ENCODE results near the gene TFRC. TPM values are rescaled to one million over a fixed set of nuclear protein-coding genes. Genes with fewer than 3 reads are reported as not detected.
"Not testable (repeated sequence)": the region's sequence is repeated elsewhere in the genome, so short reads cannot be mapped to it uniquely, and the experiment has no call there.

Gene TFRC
- polyA plus RNA-seq, 1 experiment = 155 TPM

GRCh38 chr3:196115678-196116083 is 33.8 kb upstream of the TFRC start:
- no peak for TF ChIP-seq CTCF (IDR thresholded peaks at IDR 0.05; ENCODE audit: low read depth, low read length)
- POLR2A ChIA-PET = no interaction called here
- Histone ChIP-seq H3K4me3 (ENCODE audit: low read depth, low read length) (no peak overlapping the region), H3K27ac (ENCODE audit: low read depth, low read length) (no peak overlapping the region), H3K9me3 (ENCODE audit: control insufficient read depth, insufficient read depth, low read length) (no peaks in the 10 kb centered on the region), H3K27me3 (ENCODE audit: control insufficient read depth, insufficient read depth, low read length) (peaks cover 10% of the 10 kb centered on the region)
- DNase-seq (ENCODE audit: low read depth, low spot score) = no peak
- CTCF ChIA-PET = no interaction called here

GRCh38 chr3:196111939-196112386 is 30.1 kb upstream of the TFRC start:
- Histone ChIP-seq H3K27ac (ENCODE audit: low read depth, low read length) (no peak overlapping the region), H3K27me3 (ENCODE audit: control insufficient read depth, insufficient read depth, low read length) (peaks cover 6% of the 10 kb centered on the region), H3K9me3 (ENCODE audit: control insufficient read depth, insufficient read depth, low read length) (no peaks in the 10 kb centered on the region), H3K4me3 (ENCODE audit: low read depth, low read length) (no peak overlapping the region)
- DNase-seq (ENCODE audit: low read depth, low spot score) = no peak
- TF ChIP-seq CTCF (IDR thresholded peaks at IDR 0.05; ENCODE audit: low read depth, low read length) = no peak
- ChIA-PET POLR2A (no interaction called here), CTCF (interaction anchor here (0.7 kb wide), 1 partner anchor 14 kb away, joined by 3 read pairs; no protein-coding TSS in a partner anchor)

GRCh38 chr3:196108075-196108743 is 26.3 kb upstream of the TFRC start:
- H3K27ac ChIP-seq (ENCODE audit: low read depth, low read length) = no peak overlapping the region
- no peak for TF ChIP-seq CTCF (IDR thresholded peaks at IDR 0.05; ENCODE audit: low read depth, low read length)
- H3K4me3 ChIP-seq (ENCODE audit: low read depth, low read length) = no peak overlapping the region
- ChIA-PET CTCF (no interaction called here), POLR2A (no interaction called here)
- DNase-seq (ENCODE audit: low read depth, low spot score) = no peak
- H3K9me3 ChIP-seq (ENCODE audit: control insufficient read depth, insufficient read depth, low read length) = no peaks in the 10 kb centered on the region
- H3K27me3 ChIP-seq (ENCODE audit: control insufficient read depth, insufficient read depth, low read length) = peaks cover 6% of the 10 kb centered on the region

GRCh38 chr3:196104707-196105106 is 22.8 kb upstream of the TFRC start:
- H3K27ac ChIP-seq (ENCODE audit: low read depth, low read length); H3K27me3 ChIP-seq (ENCODE audit: control insufficient read depth, insufficient read depth, low read length); CTCF ChIA-PET; DNase-seq (ENCODE audit: low read depth, low spot score); H3K9me3 ChIP-seq (ENCODE audit: control insufficient read depth, insufficient read depth, low read length); POLR2A ChIA-PET; H3K4me3 ChIP-seq (ENCODE audit: low read depth, low read length): not testable (repeated sequence)

- H3K27ac ChIP-seq (ENCODE audit: low read depth, low read length); H3K9me3 ChIP-seq (ENCODE audit: control insufficient read depth, insufficient read depth, low read length); H3K4me3 ChIP-seq (ENCODE audit: low read depth, low read length); DNase-seq (ENCODE audit: low read depth, low spot score); POLR2A ChIA-PET: not testable (repeated sequence)
- H3K27me3 ChIP-seq (ENCODE audit: control insufficient read depth, insufficient read depth, low read length) = peaks cover 11% of the 10 kb centered on the region
- CTCF ChIA-PET = interaction anchor here (1.1 kb wide), 1 partner anchor 25 kb away, joined by 3 read pairs; no protein-coding TSS in a partner anchor
These were observed 16.6 kb upstream of the TFRC start for GRCh38 chr3:196098365-196098980.

Measured in AG04450 (cell line).